GM12874 (cell line): ENCODE results near the gene PELI2.
A peak's percentile ranks its signal among the peaks of the same experiment; 100 is the strongest.

Experiments used
- CTCF ChIP-seq: IDR thresholded peaks from 2 replicates; pipeline ENCODE4 v1.5.1; 2011; ENCODE audit warnings: low read depth, mild to moderate bottlenecking, control low read depth, low read length, moderate library complexity; ENCODE audit not compliant: insufficient read depth

Gene PELI2

GRCh38 chr14:56339855-56340701, 221.9 kb downstream of the PELI2 start:
- TF ChIP-seq CTCF, result peak; percentile 81

- no peak for TF ChIP-seq CTCF
Measured at GRCh38 chr14:56340932-56341331, 222.7 kb downstream of the PELI2 start.

- TF ChIP-seq CTCF, result no peak
Measured at GRCh38 chr14:56341766-56342493, 223.7 kb downstream of the PELI2 start.

- TF ChIP-seq CTCF, result no peak
Measured at GRCh38 chr14:56342494-56342942, 224.3 kb downstream of the PELI2 start.

- TF ChIP-seq CTCF, result no peak
Measured at GRCh38 chr14:56349960-56350359, 231.7 kb downstream of the PELI2 start.
